Measurements from ENCODE around the gene HEXIM2.
A peak's percentile ranks its signal among the peaks of the same experiment; 100 is the strongest.
"Not testable (repeated sequence)": the region's sequence is repeated elsewhere in the genome, so short reads cannot be mapped to it uniquely, and the experiment has no call there.

The HEXIM2 gene

DNA sequence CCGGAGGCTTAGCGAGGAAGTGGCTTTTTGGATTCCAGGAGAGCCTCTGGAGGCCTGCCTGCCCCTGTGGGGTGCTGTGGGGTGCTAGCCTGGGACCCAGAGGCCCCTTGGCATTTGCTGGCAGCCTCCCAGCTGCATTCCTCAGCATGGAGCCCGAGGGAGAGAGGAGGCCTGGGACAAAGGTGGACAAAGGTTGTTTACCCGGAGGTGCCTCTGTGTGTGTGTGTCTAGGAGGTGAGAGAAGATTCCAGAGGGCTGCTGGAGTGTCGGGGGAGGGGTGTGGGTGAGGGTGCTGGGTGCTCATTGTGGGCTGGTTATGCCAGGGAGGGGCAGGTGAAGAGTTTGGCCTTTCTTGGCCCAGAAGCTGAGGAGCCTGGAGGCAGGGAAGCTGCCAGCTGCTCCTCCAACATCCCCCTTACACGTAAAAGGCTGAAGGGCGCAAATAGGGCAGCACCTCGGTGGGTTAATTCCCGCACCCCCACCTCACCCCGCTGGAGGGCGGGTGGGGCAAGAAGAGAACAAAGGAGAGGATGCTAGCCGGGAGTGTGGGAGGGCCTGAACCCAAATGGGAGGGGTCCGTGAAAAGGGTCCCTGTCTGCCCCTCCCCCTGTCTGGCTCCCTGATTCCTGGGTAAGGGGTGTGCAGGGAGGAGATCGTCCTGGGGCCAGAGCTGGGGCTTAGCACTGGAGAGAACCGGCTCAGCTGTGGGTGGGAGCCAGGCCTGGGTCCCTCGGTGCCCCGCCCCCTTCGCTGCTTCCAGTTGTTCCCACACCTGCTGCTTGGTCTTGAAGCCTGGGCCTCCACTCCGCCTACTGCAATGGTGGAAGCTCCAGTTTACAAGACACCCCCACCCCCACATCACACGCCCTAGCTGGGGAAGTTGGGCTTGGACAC lies 9.9 kb downstream of the HEXIM2 start:
- DNase-seq = no peak

- no peak for DNase-seq
These were observed 10.5 kb downstream of the HEXIM2 start for GRCh38 chr17:45172232-45172540.

GRCh38 chr17:45172541-45173286 lies 11.0 kb downstream of the HEXIM2 start:
- DNase-seq = peak; percentile 61

DNA sequence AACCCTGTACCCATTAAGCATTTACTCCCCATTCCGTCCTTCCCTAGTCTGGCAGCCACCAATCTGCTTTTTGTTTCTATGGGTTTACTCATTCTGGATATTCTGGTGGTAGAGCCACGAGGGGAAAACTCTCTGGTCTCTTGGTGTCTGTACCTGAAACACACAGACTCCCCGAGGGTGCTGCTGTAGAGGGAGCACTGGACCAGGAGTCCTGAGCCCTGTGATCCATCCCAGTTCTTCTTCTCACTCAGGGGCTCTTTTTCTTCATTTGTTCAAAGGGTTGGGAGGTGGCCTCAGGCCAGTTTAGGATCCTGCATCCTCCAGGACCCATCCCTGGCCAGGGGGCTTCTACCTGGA lies 14.1 kb downstream of the HEXIM2 start:
- DNase-seq = no peak

GRCh38 chr17:45177563-45177962 lies 15.9 kb downstream of the HEXIM2 start:
- no peak for DNase-seq

DNA sequence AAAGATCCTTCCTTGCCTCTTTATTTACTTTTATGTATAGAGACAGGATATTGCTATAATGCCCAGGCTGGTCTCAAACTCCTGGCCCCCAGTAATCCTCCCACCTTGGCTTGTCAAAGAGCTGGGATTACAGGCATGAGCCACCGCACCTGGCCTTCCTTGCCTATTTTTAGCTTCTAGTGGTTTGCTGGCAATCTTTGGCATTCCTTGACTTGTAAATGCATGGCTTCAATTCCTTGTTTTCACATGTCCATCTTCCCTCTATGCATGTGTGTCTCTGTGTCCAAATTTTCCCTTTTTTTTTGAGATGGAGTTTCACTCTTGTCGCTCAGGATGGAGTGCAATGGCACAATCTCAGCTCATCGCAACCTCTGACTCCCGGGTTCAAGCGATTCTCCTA lies 22.5 kb downstream of the HEXIM2 start:
- DNase-seq = no peak

GRCh38 chr17:45186801-45187354 lies 25.2 kb downstream of the HEXIM2 start:
- DNase-seq = no peak

DNA sequence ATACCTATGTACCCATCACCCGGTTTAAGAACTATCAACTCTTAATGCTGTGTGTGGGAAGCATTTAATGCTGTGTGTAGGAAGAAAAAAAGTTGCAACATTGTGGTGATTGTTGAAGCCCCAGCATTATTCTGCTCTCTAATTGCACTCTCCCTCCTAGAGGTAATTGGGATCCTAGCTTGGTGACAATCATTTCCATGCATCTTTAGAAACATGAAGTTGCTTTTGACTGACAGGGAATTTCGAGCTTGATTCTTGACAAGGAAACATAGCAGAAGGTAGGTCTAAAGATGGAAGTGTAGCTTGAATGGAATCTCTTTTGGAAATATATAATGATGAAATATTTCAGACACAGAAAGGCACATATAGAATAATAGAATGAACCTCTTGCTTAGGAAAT lies 27.3 kb downstream of the HEXIM2 start:
- DNase-seq = no peak

GRCh38 chr17:45190503-45191255 lies 29.0 kb downstream of the HEXIM2 start:
- no peak for DNase-seq

- no peak for DNase-seq
These were observed 33.7 kb downstream of the HEXIM2 start for GRCh38 chr17:45195424-45195823.

DNA sequence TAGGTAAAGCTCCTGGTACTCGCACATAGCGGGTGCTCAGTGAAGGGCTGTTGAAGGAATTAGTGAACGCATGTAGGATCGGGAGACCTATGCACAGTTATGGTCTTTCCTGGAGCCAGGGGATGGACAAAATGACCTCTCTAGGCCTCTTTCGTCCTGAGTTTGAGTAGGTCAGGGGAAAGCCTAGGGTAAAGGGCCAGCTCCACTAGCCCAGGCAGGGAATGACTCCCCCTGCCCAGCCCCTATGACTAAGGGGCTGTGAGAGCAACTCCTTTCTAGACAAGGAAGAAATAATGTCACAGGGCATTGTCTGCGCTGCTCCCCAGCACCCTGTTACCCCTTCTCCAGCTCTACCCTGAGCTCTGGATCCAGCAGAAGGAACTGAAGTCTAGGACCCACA lies 35.4 kb downstream of the HEXIM2 start:
- no peak for DNase-seq

DNA sequence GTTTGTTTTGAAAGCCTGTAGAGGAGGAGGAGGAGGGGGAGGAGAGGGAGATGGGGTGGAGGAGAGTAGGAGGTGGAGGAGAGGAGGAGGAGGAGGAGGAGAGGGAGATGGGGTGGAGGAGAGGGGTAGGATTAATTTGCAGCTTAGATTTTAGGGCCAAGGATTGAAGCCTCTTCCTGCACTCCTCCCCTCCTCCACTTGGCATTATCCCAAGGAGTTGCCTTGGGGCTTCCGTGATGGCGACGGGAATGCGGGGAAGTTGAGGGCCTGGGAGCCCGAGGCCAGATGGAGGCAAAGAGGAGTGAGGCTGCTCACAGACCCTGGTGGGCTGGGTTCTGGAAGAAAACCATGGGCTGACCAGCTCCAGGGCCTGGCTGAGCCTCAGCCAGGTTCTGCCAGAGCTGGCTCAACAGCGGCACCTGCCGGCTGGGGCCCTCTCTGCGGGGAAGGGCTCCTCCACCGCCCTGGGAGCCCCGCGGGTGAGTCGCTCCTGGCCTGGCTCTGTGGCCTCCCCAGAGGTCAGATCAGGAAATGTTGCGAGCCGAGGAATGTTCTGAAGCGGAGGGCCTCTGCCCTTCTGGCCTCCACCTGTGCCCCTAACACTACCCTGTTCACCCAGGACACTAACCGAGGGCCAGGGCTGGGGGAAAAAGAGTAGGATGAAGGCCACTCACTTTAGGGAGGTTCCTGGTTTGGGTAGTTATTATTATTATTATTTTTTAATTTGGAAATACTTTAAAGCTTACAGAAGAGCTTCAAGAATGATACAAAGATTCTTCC lies 36.1 kb downstream of the HEXIM2 start:
- DNase-seq = peak; percentile 86

DNA sequence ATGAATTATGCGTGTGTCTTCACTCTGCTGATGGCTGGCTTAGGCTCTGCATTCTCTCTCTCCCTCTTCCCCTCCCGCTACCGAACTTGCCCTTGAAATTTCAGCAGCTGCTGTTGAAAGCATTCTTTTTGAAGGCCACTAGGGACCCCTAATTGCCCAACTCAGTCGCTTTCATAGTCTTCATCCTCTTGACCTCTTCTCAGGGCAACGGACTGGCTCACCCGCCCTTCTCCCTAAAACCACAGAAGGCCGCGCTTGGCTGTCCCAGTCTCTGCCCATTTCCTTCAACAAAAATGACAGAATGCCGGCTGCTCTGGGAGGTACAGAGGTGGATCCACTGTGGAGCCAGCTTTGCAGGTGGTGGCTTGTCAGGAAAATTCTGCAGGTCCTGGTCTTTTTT lies 39.0 kb downstream of the HEXIM2 start:
- DNase-seq = no peak

- DNase-seq = no peak
These were observed 39.8 kb downstream of the HEXIM2 start for GRCh38 chr17:45201457-45201856.

DNA sequence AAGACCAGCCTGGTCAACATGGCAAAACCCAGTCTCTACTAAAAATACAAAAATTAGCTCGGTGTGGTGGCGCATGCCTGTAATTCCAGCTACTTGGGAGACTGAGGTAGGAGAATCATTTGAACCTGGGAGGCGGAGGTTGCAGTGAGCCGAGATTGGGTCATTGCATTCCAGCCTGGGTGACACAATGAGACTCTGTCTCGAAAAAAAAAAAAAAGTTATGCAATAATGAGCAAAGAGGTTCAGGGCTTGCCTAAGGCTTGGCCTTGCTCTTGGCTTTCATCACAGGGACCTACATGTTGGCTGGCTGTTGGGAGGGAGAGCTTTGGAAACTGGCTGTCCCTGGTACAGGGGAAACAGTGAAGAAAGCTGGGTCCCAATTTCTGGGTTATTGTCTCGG lies 40.2 kb downstream of the HEXIM2 start:
- not testable (repeated sequence) for DNase-seq

DNA sequence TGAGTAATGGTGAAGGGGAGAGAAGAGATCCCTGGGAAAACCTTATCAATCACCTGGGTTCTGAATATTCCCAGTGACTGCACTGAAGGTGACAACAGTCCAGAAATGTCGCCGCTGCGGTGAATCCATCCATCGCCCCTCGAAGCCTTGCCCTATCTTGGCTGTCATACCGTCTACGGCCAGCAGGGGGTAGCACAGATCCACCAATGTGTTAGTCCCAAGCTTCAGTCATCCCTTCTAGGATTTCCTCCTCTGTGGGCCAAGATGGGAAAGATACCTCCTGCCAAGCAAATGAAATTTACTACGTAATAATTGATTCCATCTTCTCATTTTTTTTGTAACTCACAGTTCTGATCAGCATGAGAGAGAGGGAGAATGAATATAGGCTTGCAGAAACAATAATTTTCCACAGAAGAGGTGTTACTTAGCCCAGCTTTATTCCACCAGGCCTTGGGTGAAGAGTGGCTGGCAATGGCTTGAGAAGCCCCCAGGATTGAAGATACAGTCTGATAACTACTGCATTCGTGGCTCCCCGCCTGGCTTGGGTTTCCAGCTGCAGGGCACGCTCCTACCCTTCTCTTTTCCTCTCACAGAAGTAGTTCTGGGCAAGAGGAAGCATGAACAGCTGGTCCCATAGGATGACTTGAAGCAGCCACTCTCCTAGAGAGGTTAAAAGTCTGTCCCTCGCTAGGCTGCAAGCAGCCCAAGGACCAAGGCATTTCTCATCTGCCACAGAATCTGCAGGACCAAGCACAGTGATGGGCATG lies 57.4 kb downstream of the HEXIM2 start:
- peak; percentile 87 for DNase-seq
